ENCODE data around the gene BMERB1. TPM values are rescaled to one million over a fixed set of nuclear protein-coding genes. Genes with fewer than 3 reads are reported as not detected.
"Not testable (repeated sequence)": the region's sequence is repeated elsewhere in the genome, so short reads cannot be mapped to it uniquely, and the experiment has no call there.

BMERB1 gene
- polyA plus RNA-seq, 10 donors: 19.2 to 29.5 (median 24.3) TPM

DNA sequence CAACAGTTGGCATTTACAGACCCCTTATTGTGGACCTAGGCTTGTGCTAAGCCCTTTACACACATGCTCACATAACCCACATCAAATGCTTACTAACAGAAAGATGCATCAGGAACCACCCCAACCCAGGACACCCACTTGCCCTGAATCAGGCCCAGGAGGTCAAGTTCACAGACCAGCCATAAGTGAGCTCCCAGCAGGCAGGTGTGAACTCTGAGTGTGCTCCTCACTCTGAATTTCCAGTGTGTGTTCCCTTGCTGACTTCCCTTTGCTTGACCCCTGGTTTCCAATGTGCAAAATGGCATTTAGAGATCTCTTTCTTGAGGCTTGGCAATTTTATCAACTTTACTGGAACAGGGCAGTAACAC lies 87.0 kb downstream of the BMERB1 start:
- DNase-seq: no peak

DNA sequence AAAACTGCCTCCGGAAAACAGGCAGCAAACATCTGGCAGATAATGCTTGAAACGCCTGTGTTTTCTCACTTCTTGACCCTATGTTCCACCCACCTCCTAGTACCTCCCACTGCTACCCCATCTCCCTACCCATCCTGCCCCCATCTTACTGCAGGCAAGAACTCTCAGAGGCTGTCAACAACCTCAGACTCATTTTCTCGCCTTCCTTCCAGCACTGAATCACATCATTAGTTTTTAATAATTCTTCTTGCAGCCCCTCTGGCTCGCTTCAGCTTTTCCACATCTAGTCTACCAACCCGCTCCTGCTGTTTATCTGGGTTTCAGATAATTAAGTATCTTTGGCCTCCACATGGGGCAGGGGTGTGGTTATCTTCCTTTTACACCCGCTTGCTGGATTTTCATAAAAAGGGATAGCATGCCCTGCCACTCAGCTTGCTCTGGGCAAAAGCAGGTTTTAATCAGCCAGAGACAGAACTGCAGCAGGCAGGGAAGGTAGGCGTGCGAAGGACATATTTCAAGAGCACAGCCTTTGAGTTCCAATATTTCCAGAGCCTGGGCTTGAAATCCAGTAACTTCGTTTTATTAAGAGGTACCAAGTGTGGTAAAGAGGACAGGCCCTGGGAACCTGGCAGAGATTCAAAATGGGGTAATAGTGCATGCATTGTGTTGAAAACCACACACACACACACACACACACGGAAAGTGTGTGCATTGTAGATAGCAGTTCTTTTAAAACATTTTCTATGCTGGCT lies 87.5 kb downstream of the BMERB1 start:
- no peak for DNase-seq

DNA sequence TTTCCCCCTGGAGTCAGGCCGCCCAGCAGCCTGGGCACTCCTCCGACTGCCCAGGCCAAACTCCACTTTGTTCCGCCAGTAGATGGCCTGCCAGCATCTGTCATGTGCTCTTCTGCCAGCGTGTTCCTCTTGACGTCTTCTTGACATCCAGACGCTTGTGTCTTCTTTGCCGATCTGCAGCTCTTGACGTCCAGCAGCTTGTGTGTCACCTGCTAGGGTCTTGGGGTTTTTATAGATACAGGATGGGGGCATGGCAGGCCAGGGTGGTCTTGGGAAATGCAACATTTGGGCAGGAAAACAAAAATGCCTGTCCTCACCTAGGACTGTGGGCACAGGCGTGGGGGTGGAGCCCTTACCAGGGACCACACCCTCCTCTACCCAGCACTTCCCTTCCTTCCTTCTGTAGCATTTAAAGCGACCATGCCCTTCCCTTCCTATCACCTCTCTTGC lies 88.7 kb downstream of the BMERB1 start:
- DNase-seq: peak in 1 of 3 donors; percentile 58

DNA sequence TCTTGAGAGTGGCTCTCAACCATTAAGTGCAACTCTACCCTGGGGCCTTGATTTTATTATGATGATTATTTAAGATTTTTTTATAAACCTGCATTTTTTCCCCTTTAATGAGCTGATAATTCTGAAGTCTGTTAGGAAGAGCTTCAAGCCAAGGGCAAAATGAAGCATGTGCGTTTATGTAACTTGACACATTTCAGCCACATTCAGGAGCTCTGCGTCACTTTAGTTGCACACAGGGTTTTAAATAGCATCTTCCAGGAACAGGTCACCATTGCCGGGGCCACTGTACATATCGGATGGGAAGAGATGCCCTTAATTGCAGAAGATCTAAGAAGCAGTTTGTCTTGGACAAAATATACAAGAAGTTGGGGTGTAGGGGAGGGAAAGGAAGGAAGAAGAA lies 89.6 kb downstream of the BMERB1 start:
- no peak for DNase-seq

DNA sequence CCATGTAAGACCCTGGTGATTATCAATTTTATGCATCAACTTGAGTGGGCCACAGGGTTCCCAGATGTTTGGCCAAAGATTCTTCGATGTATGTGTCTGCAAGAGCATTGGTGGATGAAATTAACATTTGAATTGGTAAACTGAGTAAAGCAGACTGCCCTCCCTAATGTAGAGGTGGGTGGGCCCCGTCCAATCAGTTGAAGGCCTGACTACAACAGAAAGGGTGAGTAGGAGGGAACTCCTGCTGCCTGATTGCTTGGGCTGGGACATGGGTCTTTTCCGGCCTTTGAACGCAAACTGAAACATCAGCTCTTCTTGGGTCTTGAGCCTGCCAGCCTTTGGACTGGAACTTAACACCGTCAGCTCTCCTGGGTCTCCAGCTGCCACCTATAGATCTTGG lies 90.6 kb downstream of the BMERB1 start:
- DNase-seq: no peak

DNA sequence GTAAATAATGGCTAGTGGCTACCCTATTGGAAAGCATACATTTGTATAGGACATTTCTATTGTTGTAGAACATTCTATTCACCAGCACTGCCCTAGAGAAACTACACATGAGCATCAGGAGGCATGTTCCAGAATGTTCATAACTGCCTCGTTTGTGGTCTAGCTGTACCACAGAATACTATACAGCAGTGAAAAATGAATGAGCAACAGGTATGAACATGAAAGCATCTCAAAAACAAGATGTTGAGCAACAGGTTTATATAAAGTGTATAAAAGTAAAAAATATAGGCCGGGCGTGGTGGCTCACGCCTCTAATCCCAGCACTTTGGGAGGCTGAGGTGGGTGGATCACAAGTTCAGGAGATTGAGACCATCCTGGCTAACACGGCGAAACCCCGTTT lies 91.7 kb downstream of the BMERB1 start:
- DNase-seq: no peak

DNA sequence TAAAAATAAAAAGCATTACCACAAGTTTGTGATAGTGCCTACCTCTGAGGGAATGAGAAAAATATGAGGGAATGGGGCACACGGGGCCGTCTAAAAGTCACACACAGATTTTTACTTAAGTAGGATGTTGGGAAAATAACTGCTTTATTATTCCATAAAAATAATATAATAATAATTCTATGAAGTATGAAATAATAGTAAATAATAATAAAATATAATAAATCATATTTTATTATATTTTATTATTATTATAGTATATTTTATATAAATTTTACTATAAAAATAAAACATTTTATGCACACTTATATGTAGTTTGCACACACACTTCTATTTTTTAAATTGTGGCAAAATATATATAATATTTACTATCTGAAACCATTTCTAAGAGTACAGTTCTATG lies 92.3 kb downstream of the BMERB1 start:
- DNase-seq: no peak

DNA sequence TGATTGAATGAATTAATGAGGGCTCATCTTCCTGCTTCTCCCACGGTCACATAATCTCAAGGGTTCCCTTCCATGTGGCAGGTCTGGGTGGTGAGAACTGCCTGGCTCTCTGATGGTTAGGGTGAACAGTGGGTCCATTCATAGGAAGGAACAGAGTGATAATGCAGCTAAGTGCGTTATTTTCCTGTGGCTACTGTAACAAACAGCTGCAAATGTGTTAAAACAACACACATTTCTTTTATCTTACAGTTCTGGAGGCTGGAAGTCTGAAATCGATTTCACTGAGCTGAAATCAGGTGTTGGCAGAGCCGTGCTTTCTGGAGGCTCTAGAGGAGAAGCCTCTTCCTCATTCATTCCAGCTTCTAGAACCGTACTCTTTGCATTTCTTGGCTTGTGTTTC lies 95.3 kb downstream of the BMERB1 start:
- DNase-seq: no peak

DNA sequence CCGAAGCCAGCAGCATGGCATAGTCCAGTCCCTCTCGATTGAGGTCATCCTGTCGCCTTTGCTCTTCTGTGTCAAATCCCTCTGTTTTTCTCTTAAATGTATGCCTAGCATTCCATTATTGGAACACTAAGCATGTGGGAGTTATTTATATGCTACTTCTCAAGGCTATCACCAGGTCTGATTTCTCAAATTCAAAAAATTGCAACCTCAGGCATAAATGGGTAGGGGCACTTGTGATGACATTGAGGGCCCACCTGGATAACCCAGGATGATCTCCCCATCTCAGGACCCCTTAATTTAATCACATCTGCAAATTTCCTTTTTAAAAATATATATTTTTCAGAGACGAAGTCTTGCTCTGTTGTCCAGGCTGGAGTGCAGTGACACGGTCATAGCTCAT lies 95.7 kb downstream of the BMERB1 start:
- no peak for DNase-seq

DNA sequence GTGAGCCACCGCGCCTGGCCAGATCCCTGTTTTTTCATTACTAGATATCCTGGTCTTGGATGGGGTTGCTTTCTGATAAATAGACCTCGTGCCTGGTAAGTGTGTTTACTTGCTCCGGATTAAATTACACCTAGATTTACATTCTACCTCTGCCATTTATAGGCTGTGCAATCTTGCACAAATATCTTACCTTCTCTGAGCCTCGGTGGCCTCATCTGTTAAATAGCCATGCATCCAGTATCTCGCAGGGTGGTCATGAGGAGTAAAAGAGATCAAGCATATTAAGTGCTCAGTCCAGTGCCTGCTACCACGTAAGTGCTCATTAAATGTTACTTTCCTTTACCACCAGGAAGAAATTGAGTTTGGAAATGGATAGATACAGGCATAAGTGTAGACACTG lies 98.4 kb downstream of the BMERB1 start:
- DNase-seq: no peak

DNA sequence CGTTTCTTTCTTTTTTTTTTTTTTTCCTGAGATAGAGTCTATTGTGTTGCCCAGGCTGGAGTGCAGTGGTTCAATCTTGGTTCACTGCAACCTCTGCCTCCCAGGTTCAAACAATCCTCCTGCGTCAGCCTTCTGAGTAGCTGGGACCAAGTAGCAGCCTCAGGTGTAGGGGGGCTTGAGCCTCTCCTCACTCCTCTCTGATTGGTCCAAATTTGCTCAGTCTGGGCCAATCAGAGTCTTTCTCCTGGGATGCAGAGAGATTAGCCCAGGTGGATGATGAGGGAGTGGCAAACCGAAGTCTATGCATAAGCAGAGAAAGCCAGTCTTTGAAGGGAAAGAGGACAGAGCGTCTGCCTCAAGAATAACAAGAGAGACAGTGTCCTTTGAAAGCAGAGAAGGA lies 99.0 kb downstream of the BMERB1 start:
- DNase-seq: no peak

DNA sequence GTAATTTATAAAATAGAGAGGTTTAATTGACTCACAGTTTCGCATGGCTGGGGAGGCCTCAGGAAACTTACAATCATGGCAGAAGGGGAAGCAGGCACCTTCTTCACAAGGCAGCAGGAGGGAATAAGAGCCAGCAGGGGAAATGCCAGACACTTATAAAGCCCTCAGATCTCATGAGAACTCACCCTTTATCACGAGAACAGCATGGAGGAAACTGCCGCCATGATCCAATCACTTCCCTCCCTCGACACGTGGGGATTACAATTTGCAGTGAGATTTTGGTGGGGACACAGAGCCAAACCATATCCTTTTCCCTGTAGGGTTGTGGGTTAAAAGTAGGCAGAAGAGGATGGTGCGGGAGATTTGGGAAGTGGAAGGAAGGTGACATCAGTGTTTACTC lies 101.4 kb downstream of the BMERB1 start:
- DNase-seq: no peak

DNA sequence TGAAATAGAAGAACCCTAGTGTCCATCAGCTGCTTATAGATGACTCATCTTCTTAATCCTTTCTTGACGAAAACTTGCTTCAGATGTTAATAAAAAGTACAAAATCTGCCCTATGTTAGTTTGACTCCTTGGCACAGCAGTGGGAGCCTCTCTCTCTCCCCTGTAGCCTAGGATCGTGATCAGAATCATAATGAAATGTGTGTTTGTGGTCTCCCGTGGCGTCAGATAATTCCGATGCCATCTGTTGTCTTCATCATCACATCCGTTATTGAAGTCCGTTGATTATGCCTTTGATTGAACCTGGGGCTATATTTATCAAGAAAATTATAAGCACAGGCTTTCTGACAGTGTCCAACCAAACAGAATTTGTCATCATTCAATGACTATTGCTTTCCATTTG lies 102.5 kb downstream of the BMERB1 start:
- DNase-seq: no peak

DNA sequence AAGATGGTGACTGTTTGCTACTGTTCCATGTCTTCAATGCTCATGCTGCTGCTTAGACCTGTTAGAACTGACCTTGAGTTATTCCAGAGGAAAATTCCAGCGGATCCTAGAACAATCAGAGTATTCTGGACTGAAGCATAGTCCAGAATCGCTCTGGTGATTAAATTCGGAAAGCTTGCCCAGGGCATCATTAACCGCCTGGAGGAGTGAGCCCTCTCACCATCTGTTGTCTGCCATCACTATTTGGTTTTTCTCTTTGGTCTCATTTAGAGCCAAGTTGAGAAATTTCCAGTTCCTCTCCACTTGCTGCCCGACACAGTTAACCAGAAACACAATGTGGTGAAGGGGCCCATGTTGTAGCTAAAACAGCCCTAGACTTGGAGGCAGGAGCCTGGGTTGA lies 104.1 kb downstream of the BMERB1 start:
- no peak for DNase-seq

DNA sequence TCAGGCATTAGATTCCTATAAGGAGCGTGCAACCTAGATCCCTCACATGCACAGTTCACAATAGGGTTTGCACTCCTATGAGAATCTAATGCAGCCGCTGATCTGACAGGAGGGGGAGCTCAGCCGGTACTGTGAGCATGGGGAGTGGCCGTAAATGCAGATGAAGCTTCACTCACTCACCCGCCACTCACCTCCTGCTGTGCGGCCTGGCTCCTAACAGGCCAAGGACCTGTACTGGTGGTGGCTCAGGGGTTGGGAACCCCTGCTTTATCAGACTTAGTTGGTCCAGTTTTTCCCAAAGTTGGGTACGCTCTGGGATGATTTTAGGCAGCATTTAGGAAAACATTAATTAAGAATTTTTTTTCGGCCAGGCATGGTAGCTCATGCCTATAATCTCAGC lies 104.8 kb downstream of the BMERB1 start:
- no peak for DNase-seq

DNA sequence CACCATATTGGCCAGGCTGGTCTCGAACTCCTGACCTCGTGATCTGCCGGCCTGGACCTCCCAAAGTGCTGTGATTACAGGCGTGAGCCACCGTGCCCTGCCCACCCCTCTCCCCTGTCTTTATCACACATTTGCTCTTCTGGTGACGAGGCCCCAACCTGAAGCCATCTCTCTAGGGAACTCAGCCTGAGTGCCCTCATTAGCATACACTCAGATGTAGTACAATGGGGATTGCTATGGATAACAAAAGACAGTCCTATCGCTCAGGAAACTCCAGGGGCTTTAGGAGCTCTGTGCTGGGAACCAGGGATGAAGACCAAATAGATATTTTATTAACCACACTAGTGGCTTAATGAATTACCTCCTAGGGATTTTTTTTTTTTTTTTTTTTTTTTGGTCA lies 107.9 kb downstream of the BMERB1 start:
- DNase-seq: no peak

DNA sequence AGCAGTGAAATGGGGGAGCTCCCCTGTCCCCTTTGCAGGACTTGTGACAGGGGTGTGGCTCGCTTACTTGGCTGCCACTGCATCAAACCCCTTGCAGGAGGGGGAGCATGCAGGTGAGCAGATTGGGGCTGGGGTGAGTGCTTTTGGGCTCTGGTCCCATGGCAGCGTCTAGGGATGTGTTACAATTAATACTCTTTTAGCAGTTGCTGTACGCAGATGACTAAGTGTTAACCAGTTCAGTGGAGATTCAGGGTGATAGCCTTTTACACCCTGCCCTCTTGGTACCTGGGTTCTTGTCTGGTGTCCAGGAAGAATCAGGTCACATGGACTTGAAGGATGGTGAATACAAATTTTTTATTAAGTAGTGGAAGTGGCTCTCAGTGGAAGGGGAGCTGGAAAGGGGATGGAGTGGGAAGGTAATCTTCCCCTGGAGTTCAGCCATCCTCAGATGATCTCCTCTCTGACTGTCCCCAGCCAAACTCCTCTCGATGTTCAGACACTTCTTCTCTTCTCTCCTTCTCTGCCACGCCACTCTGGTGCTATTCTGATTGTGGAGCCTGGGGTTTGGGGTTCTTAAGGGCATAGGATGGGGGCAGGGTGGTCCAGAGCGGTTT lies 108.5 kb downstream of the BMERB1 start:
- DNase-seq: no peak

DNA sequence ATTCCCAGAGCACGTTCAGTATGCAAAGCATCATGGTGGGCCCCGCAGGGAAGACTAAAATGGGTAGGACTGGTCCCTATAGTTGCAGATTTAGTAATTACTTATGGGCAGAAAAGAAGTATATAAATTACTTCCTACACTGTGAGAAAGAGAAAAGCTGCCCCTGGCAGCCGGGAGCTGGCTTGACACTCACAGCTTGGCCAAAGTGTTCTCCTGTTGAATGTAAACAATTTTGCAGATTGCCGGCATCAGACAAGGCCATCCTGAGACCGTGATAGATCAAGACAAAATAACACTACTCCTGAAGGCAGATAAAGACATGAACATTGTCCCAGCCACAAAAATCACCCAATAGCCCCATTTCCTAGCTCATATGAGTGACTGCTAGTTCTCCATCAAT lies 110.0 kb downstream of the BMERB1 start:
- no peak for DNase-seq

DNA sequence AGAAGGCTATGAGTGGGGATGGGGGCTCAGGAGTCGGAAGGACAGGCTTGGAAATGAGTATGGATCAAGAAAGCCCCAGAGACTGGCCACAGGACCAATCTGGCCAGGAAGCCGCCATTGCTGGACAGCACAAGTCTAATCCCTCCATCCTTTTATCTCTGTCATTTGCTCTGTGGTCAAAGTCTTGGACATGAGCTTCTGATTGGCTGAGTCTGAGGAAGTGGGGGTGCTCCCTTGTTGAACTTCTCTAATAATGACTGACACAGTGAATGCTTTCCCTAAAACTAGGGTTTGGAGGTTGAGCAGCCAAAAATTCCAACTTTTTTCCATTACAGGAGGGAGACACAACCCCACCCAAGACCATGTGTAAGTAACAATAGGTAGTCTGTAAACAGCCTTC lies 111.2 kb downstream of the BMERB1 start:
- DNase-seq: no peak

DNA sequence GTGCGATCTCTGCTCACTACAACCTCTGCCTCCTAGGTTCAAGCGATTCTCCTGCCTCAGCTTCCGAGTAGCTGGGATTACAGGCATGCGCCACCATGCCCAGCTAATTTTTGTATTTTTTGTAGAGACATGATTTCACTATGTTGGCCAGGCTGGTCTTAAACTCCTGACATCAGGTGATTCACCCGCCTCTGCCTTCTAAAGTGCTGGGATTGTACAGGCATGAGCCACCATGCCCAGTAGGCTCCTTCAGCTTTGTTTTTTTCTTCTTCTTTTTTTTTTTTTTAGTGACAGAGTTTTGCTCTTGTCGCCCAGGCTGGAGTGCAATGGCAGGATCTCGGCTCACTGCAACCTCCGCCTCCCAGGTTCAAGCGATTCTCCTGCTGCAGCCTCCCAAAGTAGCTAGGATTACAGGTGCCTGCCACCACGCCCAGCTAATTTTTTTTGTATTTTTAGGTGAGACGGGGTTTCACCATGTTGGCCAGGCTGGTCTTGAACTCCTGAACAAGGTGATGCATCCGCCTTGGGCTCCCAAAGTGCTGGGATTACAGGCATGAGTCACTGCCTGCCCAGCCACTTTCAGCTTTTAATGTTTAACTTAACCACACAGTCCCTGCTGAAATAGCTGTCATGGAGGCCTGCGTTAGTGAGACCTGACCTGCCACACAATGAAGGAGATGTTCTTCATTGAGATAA lies 112.8 kb downstream of the BMERB1 start:
- DNase-seq: not testable (repeated sequence)

DNA sequence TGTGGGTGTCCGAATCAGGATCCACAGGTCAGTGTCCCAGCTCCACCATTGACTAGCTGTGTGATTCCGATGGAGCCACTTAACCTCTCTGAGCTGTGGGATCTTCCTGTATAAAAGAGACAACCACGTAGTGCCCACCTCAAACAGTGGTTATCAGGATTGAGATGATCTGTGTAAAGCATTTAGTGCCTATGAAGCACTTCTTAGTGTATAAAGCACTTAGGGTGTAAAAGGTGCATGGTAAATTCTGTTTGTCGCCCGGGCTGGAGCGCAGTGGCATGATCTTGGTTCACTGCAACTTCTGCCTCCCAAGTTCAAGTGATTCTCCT lies 113.3 kb downstream of the BMERB1 start:
- no peak for DNase-seq

DNA sequence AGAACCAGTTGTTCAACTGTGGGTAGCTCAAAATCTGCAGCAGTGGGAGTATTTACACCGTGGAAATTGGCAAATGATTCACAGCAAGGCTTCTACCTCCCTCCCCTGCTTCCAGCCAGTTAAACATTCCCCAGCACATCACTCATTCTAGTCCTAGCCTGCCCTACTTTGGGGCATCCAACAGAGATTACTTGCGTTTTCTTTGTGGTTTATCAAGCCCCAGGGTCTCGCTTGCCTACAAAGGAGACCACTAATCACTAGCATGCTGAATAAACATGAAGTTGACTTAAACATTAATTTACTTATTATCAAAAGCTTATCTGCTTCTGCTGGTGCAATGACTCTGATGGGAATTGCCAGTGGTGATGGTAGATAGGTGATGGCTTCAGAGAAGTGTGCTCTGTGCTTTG lies 114.1 kb downstream of the BMERB1 start:
- DNase-seq: no peak

DNA sequence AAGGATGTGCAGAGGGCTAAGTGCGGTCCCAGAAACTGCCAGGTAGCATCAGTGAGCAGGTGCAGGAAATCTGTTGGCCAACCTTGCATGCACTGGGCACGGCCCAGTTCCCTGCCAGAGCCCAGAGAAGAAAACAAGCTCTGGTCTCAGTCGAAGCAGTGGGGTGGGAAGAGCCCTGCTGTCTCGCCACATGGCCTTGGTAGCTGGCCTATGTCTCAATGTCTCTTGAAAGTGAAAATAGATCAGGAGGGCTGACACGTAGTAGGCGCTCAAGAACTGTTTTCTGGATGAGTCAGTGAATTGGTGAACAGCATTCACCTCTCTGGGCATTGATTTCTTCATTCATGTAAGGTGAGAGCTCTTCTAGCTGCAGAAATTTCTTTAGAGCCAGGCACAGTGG lies 118.1 kb downstream of the BMERB1 start:
- DNase-seq: no peak
